H1 (cell line): ENCODE data around the gene HPCAL4. TPM values are rescaled to one million over a fixed set of nuclear protein-coding genes. Genes with fewer than 3 reads are reported as not detected.

Experiments
- CTCF ChIA-PET: fragments of 300-600 bp; sonication (Branson Sonifier 250); formaldehyde crosslinking; loops from one replicate; lab custom pipeline; 2021; ENCODE audit not compliant: partially characterized antibody; lab: Charles Lee
- POLR2A ChIA-PET: fragments of 300-600 bp; sonication (Branson Sonifier 250); formaldehyde crosslinking; loops from one replicate; lab custom pipeline; 2021; ENCODE audit warnings: inconsistent platforms; ENCODE audit not compliant: partially characterized antibody; lab: Charles Lee
- DNase-seq, 2 experiments: peaks; one replicate each; pipeline versions ENCODE4 v3.0.0 to v3.0.0-alpha.2; 2010 to 2022; ENCODE audit warnings: low spot score in 2 of 2, low read depth in 1 of 2, mixed read lengths in 1 of 2
- FAIRE-seq: peaks from 2 replicates; lab custom pipeline; 2011; peaks lifted over from hg19 to GRCh38; lab: Jason Lieb, UNC
- H2AFZ ChIP-seq: 2 replicates; pipeline ENCODE4 v1.8.1; 2012; ENCODE audit warnings: low read length, inconsistent platforms
- H2AK5ac ChIP-seq: 2 replicates; pipeline ENCODE4 v1.6.1; 2013; ENCODE audit warnings: low read depth, low read length
- H2BK120ac ChIP-seq: replicated peaks from 2 replicates; pipeline ENCODE3; 2013; ENCODE audit warnings: low read depth, low read length, inconsistent platforms
- H2BK12ac ChIP-seq: 2 replicates; pipeline ENCODE4 v1.6.1; 2013; ENCODE audit warnings: low read depth, low read length
- H2BK15ac ChIP-seq: 2 replicates; pipeline ENCODE4 v1.6.1; 2013; ENCODE audit warnings: low read length
- H2BK20ac ChIP-seq: 2 replicates; pipeline ENCODE4 v1.6.1; 2013; ENCODE audit warnings: low read length
- H2BK5ac ChIP-seq: 2 replicates; pipeline ENCODE4 v1.6.1; 2013; ENCODE audit warnings: low read depth, low read length
- H3K14ac ChIP-seq: 2 replicates; pipeline ENCODE4 v1.6.1; 2013; ENCODE audit warnings: inconsistent platforms; ENCODE audit not compliant: insufficient read length
- H3K18ac ChIP-seq: 2 replicates; pipeline ENCODE4 v1.6.1; 2013; ENCODE audit warnings: low read length; ENCODE audit errors: extremely low read depth
- H3K23ac ChIP-seq: 2 replicates; pipeline ENCODE4 v1.6.1; 2013; ENCODE audit warnings: inconsistent platforms; ENCODE audit not compliant: insufficient read length
- H3K23me2 ChIP-seq: 2 replicates; pipeline ENCODE4 v1.6.1; 2013; ENCODE audit warnings: low read depth, low read length
- H3K27ac ChIP-seq: 2 replicates; pipeline ENCODE4 v1.6.1; 2011; ENCODE audit warnings: low read depth, low read length, inconsistent platforms
- H3K27me3 ChIP-seq, 4 experiments: replicated peaks in 1 of 4; 1 replicate in 1 of 4; 2 replicates in 3 of 4; pipeline versions ENCODE4 v1.6.1 to v1.8.1; 2011 to 2013; ENCODE audit warnings: low read length in 3 of 4, mild to moderate bottlenecking in 3 of 4, inconsistent platforms in 2 of 4, mixed read lengths in 2 of 4, moderate library complexity in 1 of 4; ENCODE audit not compliant: control insufficient read depth in 3 of 4, insufficient read depth in 3 of 4; ENCODE audit errors: extremely low read depth in 1 of 4
- H3K36me3 ChIP-seq, 4 experiments: 2 replicates each; pipeline versions ENCODE4 v1.6.1 to v1.8.1; 2011 to 2013; ENCODE audit warnings: mild to moderate bottlenecking in 4 of 4, low read length in 3 of 4, moderate library complexity in 2 of 4, control low read depth in 1 of 4, inconsistent platforms in 1 of 4; ENCODE audit not compliant: insufficient read depth in 4 of 4, control insufficient read depth in 2 of 4
- H3K4ac ChIP-seq: replicated peaks from 2 replicates; pipeline ENCODE3; 2013; ENCODE audit warnings: low read length, low read depth, mixed read lengths, inconsistent platforms; ENCODE audit not compliant: insufficient read length
- H3K4me1 ChIP-seq, 4 experiments: replicated peaks in 1 of 4; 1 replicate in 1 of 4; 2 replicates in 3 of 4; pipeline versions ENCODE4 v1.6.1 to v1.8.1; 2011 to 2013; ENCODE audit warnings: low read length in 3 of 4, inconsistent platforms in 2 of 4, mixed read lengths in 1 of 4; ENCODE audit not compliant: insufficient read depth in 4 of 4, control insufficient read depth in 3 of 4
- H3K4me2 ChIP-seq, 2 experiments: 2 replicates each; pipeline versions ENCODE4 v1.6.1 to v1.8.1; 2011 to 2013; ENCODE audit warnings: low read depth in 2 of 2, low read length in 2 of 2, control low read depth in 1 of 2, inconsistent platforms in 1 of 2, mild to moderate bottlenecking in 1 of 2; ENCODE audit not compliant: insufficient read depth in 1 of 2
- H3K4me3 ChIP-seq, 4 experiments: fragments of 200-600, 300-600 bp in 1 of 4; sonication (generic), shearing (Covaris generic), sonication (Bioruptor Twin) in 1 of 4; 2 replicates each; pipeline versions ENCODE4 v1.5.1 to v1.8.1; 2011 to 2016; ENCODE audit warnings: low read length in 4 of 4, low read depth in 3 of 4, control low read depth in 2 of 4, inconsistent platforms in 2 of 4, mild to moderate bottlenecking in 2 of 4, mixed read lengths in 1 of 4, moderate library complexity in 1 of 4; ENCODE audit not compliant: insufficient read depth in 2 of 4; ENCODE audit errors: extremely low read depth in 1 of 4
- H3K56ac ChIP-seq: replicated peaks from 2 replicates; pipeline ENCODE3; 2013; ENCODE audit warnings: low read depth, mild to moderate bottlenecking, mixed read lengths, low read length, inconsistent platforms; ENCODE audit not compliant: insufficient read length
- H3K79me1 ChIP-seq: 2 replicates; pipeline ENCODE4 v1.6.1; 2013; ENCODE audit warnings: low read depth, low read length, control low read depth
- H3K79me2 ChIP-seq, 2 experiments: 2 replicates each; pipeline versions ENCODE4 v1.6.1 to v1.8.1; 2012 to 2013; ENCODE audit warnings: low read length in 2 of 2, mild to moderate bottlenecking in 2 of 2, inconsistent platforms in 1 of 2; ENCODE audit not compliant: insufficient read depth in 2 of 2, control insufficient read depth in 1 of 2
- H3K9ac ChIP-seq, 4 experiments: replicated peaks in 1 of 4; 1 replicate in 1 of 4; 2 replicates in 3 of 4; pipeline versions ENCODE4 v1.6.1 to v1.8.1; 2011 to 2013; ENCODE audit warnings: low read depth in 3 of 4, low read length in 3 of 4, control low read depth in 2 of 4, mild to moderate bottlenecking in 2 of 4, moderate library complexity in 2 of 4, inconsistent platforms in 1 of 4; ENCODE audit errors: extremely low read depth in 1 of 4
- H3K9me3 ChIP-seq, 2 experiments: 2 replicates each; pipeline versions ENCODE4 v1.6.1 to v1.8.1; 2012 to 2013; ENCODE audit warnings: mild to moderate bottlenecking in 2 of 2, moderate library complexity in 2 of 2, control low read depth in 1 of 2, inconsistent platforms in 1 of 2, low read depth in 1 of 2, low read length in 1 of 2, mixed read lengths in 1 of 2; ENCODE audit not compliant: insufficient read depth in 2 of 2
- H4K20me1 ChIP-seq, 2 experiments: replicated peaks in 1 of 2; 2 replicates each; pipeline versions ENCODE3 to v1.8.1; 2011 to 2013; ENCODE audit warnings: inconsistent platforms in 2 of 2, low read length in 2 of 2, mild to moderate bottlenecking in 1 of 2; ENCODE audit not compliant: insufficient read depth in 2 of 2, control insufficient read depth in 1 of 2
- H4K5ac ChIP-seq: 2 replicates; pipeline ENCODE4 v1.6.1; 2013; ENCODE audit warnings: low read length, low read depth, mixed read lengths, inconsistent platforms; ENCODE audit not compliant: insufficient read length
- H4K8ac ChIP-seq: 2 replicates; pipeline ENCODE4 v1.8.0; 2013; ENCODE audit warnings: mild to moderate bottlenecking, moderate library complexity, low read length, inconsistent platforms; ENCODE audit not compliant: insufficient read depth; ENCODE audit errors: extremely low read depth
- H4K91ac ChIP-seq: replicated peaks from 2 replicates; pipeline ENCODE3; 2013; ENCODE audit warnings: low read length, mixed read lengths, inconsistent platforms; ENCODE audit not compliant: insufficient read length
- CEBPB ChIP-seq: IDR thresholded peaks from 2 replicates; pipeline ENCODE4 v1.6.1; 2012; ENCODE audit warnings: low read depth, low read length
- E2F6 ChIP-seq: IDR thresholded peaks from 2 replicates; pipeline ENCODE4 v1.6.1; 2012; ENCODE audit warnings: inconsistent platforms
- EGR1 ChIP-seq: IDR thresholded peaks from 2 replicates; pipeline ENCODE4 v1.6.1; 2011; ENCODE audit warnings: low read depth, low read length, borderline replicate concordance
- GTF2F1 ChIP-seq: IDR thresholded peaks from 2 replicates; pipeline ENCODE4 v1.6.1; 2012; ENCODE audit warnings: low read depth, low read length, improper control_type of control experiment, borderline replicate concordance
- MAFK ChIP-seq: IDR thresholded peaks from 2 replicates; pipeline ENCODE4 v1.6.1; 2012; ENCODE audit warnings: low read depth, mild to moderate bottlenecking, improper control_type of control experiment, low read length
- NANOG ChIP-seq: IDR thresholded peaks from 2 replicates; pipeline ENCODE4 v1.6.1; 2011; ENCODE audit warnings: low read length, low read depth, mild to moderate bottlenecking, inconsistent platforms; ENCODE audit not compliant: insufficient read depth, poor library complexity, severe bottlenecking
- PHF8 ChIP-seq: fragments of 200-600 bp; sonication (generic); conservative IDR thresholded peaks from 2 replicates; pipeline ENCODE4 v1.7.1; 2012; ENCODE audit warnings: low read depth, mild to moderate bottlenecking, inconsistent platforms, low read length, moderate library complexity
- RAD21 ChIP-seq, 2 experiments: IDR thresholded peaks in 1 of 2; conservative IDR thresholded peaks in 1 of 2; 2 replicates each; pipeline ENCODE4 v1.6.1; 2011; ENCODE audit warnings: low read depth in 2 of 2, low read length in 2 of 2, improper control_type of control experiment in 1 of 2, inconsistent platforms in 1 of 2, mild to moderate bottlenecking in 1 of 2, moderate library complexity in 1 of 2
- RNF2 ChIP-seq: fragments of 200-900, 300-1000 bp; sonication (generic); IDR thresholded peaks from 2 replicates; pipeline ENCODE4 v1.7.1; 2016; ENCODE audit warnings: borderline replicate concordance, low read depth, mild to moderate bottlenecking, antibody characterized with exemption, low read length; ENCODE audit not compliant: poor library complexity, severe bottlenecking; ENCODE audit errors: missing control alignments
- SP4 ChIP-seq: IDR thresholded peaks from 2 replicates; pipeline ENCODE4 v1.6.1; 2012; ENCODE audit warnings: low read length, inconsistent platforms
- YY1 ChIP-seq: IDR thresholded peaks from 2 replicates; pipeline ENCODE4 v1.6.1; 2011; ENCODE audit warnings: low read depth, mild to moderate bottlenecking, low read length
- WGBS, 2 experiments: shearing (Covaris generic) in 1 of 2; methylation state at CpG; one replicate each; pipeline versions ENCODE4 v1.1.6 to v1.1.7; 2013 to 2015; ENCODE audit warnings: low lambda C conversion rate in 2 of 2, mixed read lengths in 2 of 2, inconsistent platforms in 1 of 2, low coverage in 1 of 2, missing lambda C conversion rate in 1 of 2; ENCODE audit not compliant: insufficient replicate concordance in 2 of 2, insufficient coverage in 1 of 2, insufficient read length in 1 of 2; ENCODE audit errors: extremely low coverage in 1 of 2, missing lambda C conversion rate in 1 of 2; 5-methylcytosine and 5-hydroxymethylcytosine counted together
- polyA plus RNA-seq, 7 experiments: library from polyadenylated mRNA; depleted of rRNA in 3 of 7; stranded (reverse) in 5 of 7; unstranded in 2 of 7; fragments of >200 nt in 5 of 7; fragments of 200-250 nt in 2 of 7; gene quantifications; 1 replicate in 5 of 7; 2 replicates in 1 of 7; 4 replicates in 1 of 7; pipeline versions ENCODE4 v1.2.1 to v1.2.3, GENCODE V29; 2011 to 2013; ENCODE audit warnings: missing spikeins in 2 of 7, mixed read lengths in 2 of 7
- total RNA-seq: library from RNA; stranded (reverse); fragmentation: NEBNext Ultra II Directional; extraction: Animal tissue kit (Norgen Biotek cat#: 25700); gene quantifications from 2 replicates; pipeline ENCODE4 v1.2.1, GENCODE V29; 2021
- TF ChIP-seq, protein P1 (sequence below): IDR thresholded peaks from 2 replicates; pipeline ENCODE4 v1.6.1; 2011; ENCODE audit warnings: low read depth, mild to moderate bottlenecking, low read length; ENCODE audit not compliant: insufficient read depth

The HPCAL4 gene
- total and polyA plus RNA-seq, 2 of the 8 experiments (the other 6 are each of a cell fraction or from before 2014, with no cell fraction given), result 0.54 to 0.74 TPM

DNA sequence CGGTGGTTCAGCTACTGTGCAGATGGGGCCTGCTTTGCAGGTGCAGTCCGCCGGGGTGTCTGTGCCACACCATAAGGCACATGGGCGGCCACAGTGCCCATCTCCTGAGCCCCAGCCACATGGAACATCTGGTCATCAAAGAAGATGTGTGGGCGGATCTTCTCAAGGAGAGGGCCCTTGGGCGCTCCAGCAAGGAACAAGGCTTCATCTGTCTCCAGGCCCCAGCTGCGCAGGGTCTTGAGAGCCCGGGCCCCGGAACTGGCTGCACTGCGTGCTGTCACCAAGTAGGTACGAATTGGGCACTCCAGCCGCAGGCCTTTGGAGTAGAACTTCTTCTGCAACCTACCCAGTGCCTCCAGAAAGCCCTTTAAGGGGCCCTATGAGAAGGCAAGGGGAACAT is 32.1 kb downstream of the HPCAL4 start:
- H4K8ac ChIP-seq, result no peak overlapping the region
- no peak overlapping the region for H2AFZ ChIP-seq
- WGBS, 2 experiments, result 84% methylated on average over 12 of the region's 12 CpGs; no CpG with 5 or more reads in 1 of the 2 experiments
- H3K56ac ChIP-seq, result no peak overlapping the region
- no peak overlapping the region for H2BK120ac ChIP-seq
- no peak overlapping the region for H3K9ac ChIP-seq
- H2BK12ac ChIP-seq, result no peak overlapping the region
- no peak overlapping the region for H3K4ac ChIP-seq
- H2AK5ac ChIP-seq, result no peak overlapping the region
- no peaks in the 10 kb centered on the region for H3K4me1 ChIP-seq
- CTCF ChIA-PET, result interaction anchor here (0.7 to 17.8 kb wide), 29 partner anchors 11 to 187 kb away, joined by 3 to 469 read pairs (median 8); partner anchors contain the start of genes HEYL, HPCAL4 and NT5C1A
- H3K4me2 ChIP-seq, result no peak overlapping the region
- H4K20me1 ChIP-seq, result peaks cover 0 to 2% of the 10 kb centered on the region in 2 experiments
- H2BK5ac ChIP-seq, result no peak overlapping the region
- H3K23me2 ChIP-seq, result no peaks in the 10 kb centered on the region
- H3K14ac ChIP-seq, result no peak overlapping the region
- FAIRE-seq (no peak), DNase-seq (no peak)
- H4K5ac ChIP-seq, result no peak overlapping the region
- no peaks in the 10 kb centered on the region for H3K79me1 ChIP-seq
- H3K9me3 ChIP-seq, result no peaks in the 10 kb centered on the region
- H4K91ac ChIP-seq, result no peak overlapping the region
- no peak overlapping the region for H3K27ac ChIP-seq
- no peak overlapping the region for H3K18ac ChIP-seq
- no peaks in the 10 kb centered on the region for H3K36me3 ChIP-seq
- POLR2A ChIA-PET, result interaction anchor here (1.3 to 2.8 kb wide), 3 partner anchors 12 to 85 kb away, joined by 3 to 11 read pairs (median 5); no protein-coding TSS in a partner anchor
- H2BK20ac ChIP-seq, result no peak overlapping the region
- H3K23ac ChIP-seq, result no peak overlapping the region
- no peak overlapping the region for H3K4me3 ChIP-seq
- H2BK15ac ChIP-seq, result no peak overlapping the region
- H3K27me3 ChIP-seq, result peaks cover 0 to 44% (median 19%) of the 10 kb centered on the region in 4 experiments; a peak in 4 of 7 replicates
- H3K79me2 ChIP-seq, result no peaks in the 10 kb centered on the region
- TF ChIP-seq GTF2F1 (no peak), SP4 (no peak), RNF2 (no peak), CEBPB (no peak), EGR1 (no peak), NANOG (no peak), PHF8 (no peak), RAD21 (IDR thresholded peaks at IDR 0.05 in 1 of 2, conservative IDR thresholded peaks at IDR 0.05 in 1 of 2; ENCODE audit: low read depth in 2 of 2, low read length in 2 of 2) (no peak), YY1 (no peak), E2F6 (no peak), MAFK (no peak)
- TF ChIP-seq, protein P1, sequence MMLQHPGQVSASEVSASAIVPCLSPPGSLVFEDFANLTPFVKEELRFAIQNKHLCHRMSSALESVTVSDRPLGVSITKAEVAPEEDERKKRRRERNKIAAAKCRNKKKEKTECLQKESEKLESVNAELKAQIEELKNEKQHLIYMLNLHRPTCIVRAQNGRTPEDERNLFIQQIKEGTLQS, result no peak
